ENCODE measurements around the gene P3H2. TPM values are rescaled to one million over a fixed set of nuclear protein-coding genes. Genes with fewer than 3 reads are reported as not detected.

P3H2 gene
- total and polyA plus RNA-seq, 9 of the 15 experiments (the other 6 are each of a cell fraction or from before 2014, with no cell fraction given) = 0.04 to 0.26 (median 0.22) TPM; not detected in 6

DNA sequence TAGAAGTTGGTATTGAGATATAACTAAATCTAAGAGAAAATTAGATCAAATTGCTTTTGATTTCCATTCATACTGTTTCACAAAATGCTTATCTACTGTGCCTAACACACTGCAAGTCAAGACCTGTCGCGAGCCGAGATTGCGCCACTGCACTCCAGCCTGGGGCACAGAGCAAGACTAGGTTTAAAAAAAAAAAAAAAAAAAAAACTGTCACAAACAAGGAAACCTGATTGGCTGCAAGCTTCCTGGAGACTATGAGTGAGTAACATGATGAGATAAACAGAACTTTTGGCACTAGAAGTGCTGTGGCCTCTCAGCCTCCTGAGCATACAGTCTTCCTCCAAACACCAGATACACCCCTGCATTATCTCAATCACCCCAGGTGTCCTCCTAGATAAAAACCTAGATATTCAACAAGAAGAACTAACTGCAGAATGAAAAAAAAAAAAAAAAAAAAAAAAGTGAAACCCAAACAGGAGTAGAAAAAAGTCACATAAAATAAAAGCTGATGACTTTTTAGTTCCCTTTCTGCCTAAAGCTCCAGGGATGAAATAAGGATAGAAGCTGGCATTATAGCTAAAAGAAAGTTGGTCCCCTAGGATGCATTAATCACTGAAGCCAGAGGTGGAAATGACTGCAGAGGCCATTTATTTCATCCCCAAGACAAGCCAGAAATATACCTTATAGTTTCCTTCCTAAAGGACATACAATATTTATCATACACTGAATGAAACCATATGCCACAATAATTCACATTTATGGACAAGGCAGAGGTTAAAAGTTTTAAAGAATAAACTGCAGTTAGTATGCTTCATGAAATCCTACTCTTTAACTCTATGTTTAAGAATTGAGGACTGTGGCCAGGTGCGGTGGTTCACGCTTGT lies 82.4 kb downstream of the P3H2 start:
- Histone ChIP-seq H3K4me3 (no peak overlapping the region), H2AFZ (ENCODE audit: low read depth, low read length) (no peak overlapping the region), H3K36me3 (ENCODE audit: control insufficient read depth, insufficient read depth, low read length) (no peaks in the 10 kb centered on the region), H3K4me2 (ENCODE audit: insufficient read depth, low read length) (no peak overlapping the region), H3K9me3 (replicated peaks; ENCODE audit: control insufficient read depth, insufficient read depth, low read depth, low read length) (no peaks in the 10 kb centered on the region; the same call in 1 of the 2 replicates), H4K20me1 (replicated peaks; ENCODE audit: control insufficient read depth, insufficient read depth, low read length) (no peaks in the 10 kb centered on the region), H3K79me2 (ENCODE audit: control insufficient read depth, insufficient read depth, low read length) (no peaks in the 10 kb centered on the region), H3K27me3 (ENCODE audit: control insufficient read depth in 2 of 2, insufficient read depth in 2 of 2, low read length in 2 of 2) (no peaks in the 10 kb centered on the region), H3K27ac (ENCODE audit: extremely low read depth, low read depth, low read length) (no peak overlapping the region), H3K9ac (ENCODE audit: insufficient read depth in 1 of 2, low read depth in 2 of 2, low read length in 2 of 2) (no peak overlapping the region), H3K4me1 (replicated peaks in 1 of 2; ENCODE audit: control insufficient read depth in 2 of 2, insufficient read depth in 2 of 2, low read length in 2 of 2) (no peaks in the 10 kb centered on the region), H3K9me1 (ENCODE audit: control insufficient read depth, insufficient read depth, low read length) (no peaks in the 10 kb centered on the region)
- in situ Hi-C loops (cut with MboI) (no loop called here), intact Hi-C loops (cut with micrococcal nuclease) (no loop called here)
- FAIRE-seq (no peak), ATAC-seq (no peak), DNase-seq (ENCODE audit: extremely low read depth in 1 of 4, low spot score in 3 of 4) (no peak)
- WGBS (ENCODE audit: insufficient coverage, low coverage, missing lambda C conversion rate) = 0% methylated on average over 6 of the region's 6 CpGs
- BruUV-seq (replicated peaks) = no TSS peak
- ChIA-PET POLR2A (no interaction called here), CTCF (ENCODE audit: low intra/inter-chr PET ratio) (interaction anchor here (0.6 kb wide), 1 partner anchor 250 kb away, joined by 3 read pairs; no protein-coding TSS in a partner anchor)
- 0 out of 2 replicates have a peak, but pooled peaks have one; percentile 5 for TF ChIP-seq CBFA2T3 (IDR thresholded peaks at IDR 0.05)
- no peak for TF ChIP-seq ZNF589 (CRISPR knock-in tag; IDR thresholded peaks at IDR 0.05; ENCODE audit: low read depth)

DNA sequence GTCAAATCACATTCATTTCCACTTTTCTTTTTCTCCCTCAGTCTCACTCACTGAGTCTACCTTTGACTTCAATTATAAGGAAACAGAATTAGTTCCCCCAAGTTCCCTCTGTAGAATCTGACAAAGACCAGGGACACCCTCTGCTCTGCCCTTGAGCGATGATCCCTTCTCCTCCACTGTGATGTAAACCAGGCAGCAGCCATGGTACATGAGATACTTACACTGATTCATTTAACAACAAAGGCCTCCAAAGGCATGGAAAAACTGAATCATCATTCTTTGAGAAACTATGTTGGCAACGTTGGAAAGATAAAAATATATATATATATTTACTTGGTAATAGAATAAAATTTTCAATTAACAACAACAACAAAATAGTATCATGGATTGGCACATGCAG lies 84.1 kb downstream of the P3H2 start:
- CTCF ChIA-PET (ENCODE audit: low intra/inter-chr PET ratio) = no interaction called here
- in situ Hi-C loops (cut with MboI) (no loop called here), intact Hi-C loops (cut with micrococcal nuclease) (no loop called here)
- Histone ChIP-seq H3K4me1 (replicated peaks in 1 of 2; ENCODE audit: control insufficient read depth in 2 of 2, insufficient read depth in 2 of 2, low read length in 2 of 2) (no peaks in the 10 kb centered on the region), H4K20me1 (replicated peaks; ENCODE audit: control insufficient read depth, insufficient read depth, low read length) (no peaks in the 10 kb centered on the region), H2AFZ (ENCODE audit: low read depth, low read length) (no peak overlapping the region), H3K79me2 (ENCODE audit: control insufficient read depth, insufficient read depth, low read length) (no peaks in the 10 kb centered on the region), H3K27ac (ENCODE audit: extremely low read depth, low read depth, low read length) (no peak overlapping the region), H3K4me2 (ENCODE audit: insufficient read depth, low read length) (no peak overlapping the region), H3K36me3 (ENCODE audit: control insufficient read depth, insufficient read depth, low read length) (no peaks in the 10 kb centered on the region), H3K9me3 (replicated peaks; ENCODE audit: control insufficient read depth, insufficient read depth, low read depth, low read length) (no peaks in the 10 kb centered on the region; the same call in 1 of the 2 replicates), H3K9me1 (ENCODE audit: control insufficient read depth, insufficient read depth, low read length) (no peaks in the 10 kb centered on the region), H3K27me3 (ENCODE audit: control insufficient read depth in 2 of 2, insufficient read depth in 2 of 2, low read length in 2 of 2) (no peaks in the 10 kb centered on the region), H3K9ac (ENCODE audit: insufficient read depth in 1 of 2, low read depth in 2 of 2, low read length in 2 of 2) (no peak overlapping the region), H3K4me3 (no peak overlapping the region)
- DNase-seq (ENCODE audit: extremely low read depth in 1 of 4, low spot score in 3 of 4) (no peak), FAIRE-seq (no peak), ATAC-seq (no peak)
- POLR2A ChIA-PET = no interaction called here
- no TSS peak for BruUV-seq (replicated peaks)
- 0% methylated on average over 2 of the region's 2 CpGs for WGBS (ENCODE audit: insufficient coverage, low coverage, missing lambda C conversion rate)
- no peak for TF ChIP-seq GABPB1 (CRISPR knock-in tag; IDR thresholded peaks at IDR 0.05)
- TF ChIP-seq, protein P1, sequence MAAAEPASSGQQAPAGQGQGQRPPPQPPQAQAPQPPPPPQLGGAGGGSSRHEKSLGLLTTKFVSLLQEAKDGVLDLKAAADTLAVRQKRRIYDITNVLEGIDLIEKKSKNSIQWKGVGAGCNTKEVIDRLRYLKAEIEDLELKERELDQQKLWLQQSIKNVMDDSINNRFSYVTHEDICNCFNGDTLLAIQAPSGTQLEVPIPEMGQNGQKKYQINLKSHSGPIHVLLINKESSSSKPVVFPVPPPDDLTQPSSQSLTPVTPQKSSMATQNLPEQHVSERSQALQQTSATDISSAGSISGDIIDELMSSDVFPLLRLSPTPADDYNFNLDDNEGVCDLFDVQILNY (CRISPR knock-in tag; IDR thresholded peaks at IDR 0.05) = no peak
- TF ChIP-seq, protein P2, sequence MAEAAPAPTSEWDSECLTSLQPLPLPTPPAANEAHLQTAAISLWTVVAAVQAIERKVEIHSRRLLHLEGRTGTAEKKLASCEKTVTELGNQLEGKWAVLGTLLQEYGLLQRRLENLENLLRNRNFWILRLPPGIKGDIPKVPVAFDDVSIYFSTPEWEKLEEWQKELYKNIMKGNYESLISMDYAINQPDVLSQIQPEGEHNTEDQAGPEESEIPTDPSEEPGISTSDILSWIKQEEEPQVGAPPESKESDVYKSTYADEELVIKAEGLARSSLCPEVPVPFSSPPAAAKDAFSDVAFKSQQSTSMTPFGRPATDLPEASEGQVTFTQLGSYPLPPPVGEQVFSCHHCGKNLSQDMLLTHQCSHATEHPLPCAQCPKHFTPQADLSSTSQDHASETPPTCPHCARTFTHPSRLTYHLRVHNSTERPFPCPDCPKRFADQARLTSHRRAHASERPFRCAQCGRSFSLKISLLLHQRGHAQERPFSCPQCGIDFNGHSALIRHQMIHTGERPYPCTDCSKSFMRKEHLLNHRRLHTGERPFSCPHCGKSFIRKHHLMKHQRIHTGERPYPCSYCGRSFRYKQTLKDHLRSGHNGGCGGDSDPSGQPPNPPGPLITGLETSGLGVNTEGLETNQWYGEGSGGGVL (CRISPR knock-in tag; IDR thresholded peaks at IDR 0.05) = no peak
- TF ChIP-seq ZKSCAN8 (CRISPR knock-in tag; IDR thresholded peaks at IDR 0.05) = no peak
